Measurements from ENCODE around the gene BBS9.
"Not testable (repeated sequence)": the region's sequence is repeated elsewhere in the genome, so short reads cannot be mapped to it uniquely, and the experiment has no call there.

Gene BBS9

DNA sequence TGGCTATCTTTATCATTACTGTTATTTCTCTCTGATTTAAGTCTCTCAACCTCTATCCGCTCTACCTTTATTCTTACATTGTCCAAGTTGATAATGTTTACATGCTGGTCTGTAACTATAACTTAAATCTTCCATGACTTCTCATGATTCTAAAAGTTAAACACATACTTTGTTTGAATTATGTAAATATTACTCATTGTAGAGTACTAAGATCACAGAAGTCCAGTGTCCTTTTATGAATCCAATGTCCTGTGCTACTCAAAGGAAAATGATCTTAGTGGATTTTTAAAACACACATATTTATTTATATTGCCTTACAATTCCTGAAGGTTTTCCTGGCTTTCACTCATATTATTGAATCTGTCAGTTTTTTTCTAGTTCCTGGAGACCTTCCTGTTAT lies 70.9 kb downstream of the BBS9 start:
- DNase-seq: no peak

DNA sequence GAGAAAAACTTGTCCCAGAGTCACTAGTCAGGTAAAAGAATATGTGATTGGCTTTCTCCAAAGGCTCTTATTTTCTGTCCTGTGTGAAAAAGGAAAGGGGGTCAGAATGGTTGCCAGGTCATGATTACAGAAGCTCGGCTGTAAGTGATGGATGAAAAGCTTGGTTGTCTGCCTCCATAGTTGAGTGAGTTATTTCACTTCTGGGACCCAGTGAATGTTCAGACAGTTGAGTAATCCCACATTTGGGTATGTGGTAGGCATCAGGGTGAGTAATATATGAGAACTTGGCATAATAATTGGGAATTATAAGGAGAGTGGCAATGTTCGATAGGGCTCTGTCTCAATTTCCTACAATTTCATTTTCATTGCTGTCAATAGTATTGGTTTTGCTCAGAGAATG lies 72.5 kb downstream of the BBS9 start:
- DNase-seq: no peak

DNA sequence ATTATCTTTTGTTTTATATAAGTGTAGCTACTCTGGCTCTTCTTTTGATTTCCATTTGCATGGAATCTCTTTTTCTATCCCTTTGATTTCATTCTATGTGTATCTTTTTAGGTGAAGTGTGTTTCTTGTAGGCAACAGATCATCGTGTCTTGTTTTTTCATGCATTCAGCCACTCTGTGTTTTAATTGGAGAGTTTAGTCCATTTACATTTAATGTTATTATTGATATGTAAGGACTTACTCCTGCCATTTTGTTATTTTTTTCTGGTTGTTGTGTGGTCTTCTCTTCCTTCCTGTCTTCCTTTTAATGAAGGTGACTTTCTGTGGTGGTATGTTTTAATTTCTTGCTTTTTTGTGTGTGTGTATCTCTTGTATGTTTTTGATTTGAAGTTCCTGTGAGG lies 81.6 kb downstream of the BBS9 start:
- DNase-seq: no peak

DNA sequence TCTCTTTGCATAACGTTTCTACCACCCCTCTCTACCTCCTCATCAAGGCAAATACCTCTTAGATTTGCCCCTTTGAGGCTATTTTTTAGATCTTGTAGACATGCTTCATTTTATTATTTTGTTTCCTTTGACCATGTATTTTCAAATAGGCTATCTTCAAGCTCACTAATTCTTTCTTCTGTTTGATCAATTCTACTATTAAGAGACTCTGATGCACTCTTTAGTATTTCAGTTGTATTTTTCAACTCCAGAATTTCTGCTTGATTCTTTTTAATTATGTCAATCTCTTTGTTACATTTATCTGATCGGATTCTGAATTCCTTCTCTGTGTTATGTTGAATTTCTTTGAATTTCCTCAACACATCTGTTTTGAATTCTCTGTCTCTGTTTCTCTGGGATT lies 82.8 kb downstream of the BBS9 start:
- DNase-seq: no peak

DNA sequence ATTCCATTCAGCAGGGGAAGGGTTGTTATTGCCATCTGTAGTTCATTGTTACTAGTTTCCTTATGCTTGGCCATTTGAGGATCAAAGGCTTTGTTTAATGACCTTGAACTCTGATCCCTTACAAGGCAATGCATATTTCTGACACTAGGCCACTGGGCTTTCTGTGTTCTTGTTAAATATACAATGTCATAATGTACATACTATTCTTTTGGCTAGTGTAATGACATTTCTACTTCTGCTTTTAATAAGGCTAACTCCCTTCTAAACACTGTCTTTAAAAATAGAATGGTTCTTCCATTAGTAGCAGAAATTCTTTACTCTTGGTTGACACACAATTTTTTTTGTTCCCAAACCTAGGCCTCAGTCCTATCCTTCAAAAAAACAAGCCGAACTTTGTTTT lies 86.6 kb downstream of the BBS9 start:
- no peak for DNase-seq

DNA sequence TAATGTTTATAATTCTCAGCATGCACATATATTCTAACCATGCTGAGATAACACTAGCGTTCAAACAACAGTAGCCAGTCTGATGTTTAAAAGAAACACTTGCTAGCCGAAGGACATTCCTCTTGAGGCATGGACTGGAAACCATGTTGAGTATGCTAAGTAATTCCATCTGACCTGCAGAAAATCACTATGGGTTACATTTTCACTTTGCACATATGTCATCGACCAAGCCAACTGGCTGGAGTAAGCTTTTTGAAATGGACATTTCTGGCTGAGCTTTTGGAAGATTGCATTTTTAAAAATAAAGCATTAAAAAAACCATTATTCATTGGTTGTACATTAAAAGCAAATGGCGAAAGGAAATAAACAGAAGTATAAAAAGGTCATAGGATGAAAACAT lies 88.2 kb downstream of the BBS9 start:
- DNase-seq: no peak

DNA sequence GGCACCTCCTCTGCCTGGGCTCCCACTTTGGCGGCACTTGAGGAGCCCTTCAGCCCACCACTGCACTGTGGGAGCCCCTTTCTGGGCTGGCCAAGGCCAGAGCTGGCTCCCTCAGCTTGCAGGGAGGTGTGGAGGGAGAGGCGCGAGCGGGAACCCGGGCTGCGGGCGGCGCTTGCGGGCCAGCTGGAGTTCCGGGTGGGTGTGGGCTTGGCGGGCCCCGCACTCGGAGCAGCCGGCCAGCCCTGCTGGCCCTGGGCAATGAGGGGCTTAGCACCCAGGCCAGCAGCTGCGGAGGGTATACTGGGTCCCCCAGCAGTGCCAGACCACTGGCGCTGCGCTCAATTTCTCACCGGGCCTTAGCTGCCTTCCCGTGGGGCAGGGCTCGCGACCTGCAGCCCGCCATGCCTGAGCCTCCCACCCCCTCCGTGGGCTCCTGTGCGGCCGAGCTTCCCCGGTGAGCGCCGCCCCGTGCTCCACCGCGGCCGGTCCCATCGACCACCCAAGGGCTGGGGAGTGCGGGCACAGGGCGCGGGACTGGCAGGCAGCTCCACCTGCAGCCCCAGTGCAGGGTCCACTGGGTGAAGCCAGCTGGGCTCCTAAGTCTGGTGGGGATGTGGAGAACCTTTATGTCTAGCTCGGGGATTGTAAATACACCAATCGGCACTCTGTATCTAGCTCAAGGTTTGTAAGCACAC lies 89.6 kb downstream of the BBS9 start:
- not testable (repeated sequence) for DNase-seq

DNA sequence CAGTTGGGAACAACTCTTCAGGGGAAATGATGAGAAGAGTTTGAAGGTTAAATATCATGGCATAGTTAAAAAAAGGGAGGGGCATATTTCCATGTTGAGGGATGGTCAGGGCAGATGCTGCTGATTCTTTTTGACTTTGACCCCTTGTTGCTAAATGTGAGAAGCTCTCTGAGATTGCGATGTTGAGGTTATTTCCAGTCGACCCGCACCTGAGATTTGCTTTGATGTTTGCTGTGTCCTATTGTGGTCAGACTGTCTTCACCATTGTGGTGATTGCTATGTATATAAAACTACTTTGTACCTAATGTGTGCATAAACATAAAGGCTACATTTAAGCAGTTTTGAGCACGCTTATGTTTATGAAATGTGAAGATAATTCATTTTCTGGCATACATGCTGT lies 90.9 kb downstream of the BBS9 start:
- no peak for DNase-seq

DNA sequence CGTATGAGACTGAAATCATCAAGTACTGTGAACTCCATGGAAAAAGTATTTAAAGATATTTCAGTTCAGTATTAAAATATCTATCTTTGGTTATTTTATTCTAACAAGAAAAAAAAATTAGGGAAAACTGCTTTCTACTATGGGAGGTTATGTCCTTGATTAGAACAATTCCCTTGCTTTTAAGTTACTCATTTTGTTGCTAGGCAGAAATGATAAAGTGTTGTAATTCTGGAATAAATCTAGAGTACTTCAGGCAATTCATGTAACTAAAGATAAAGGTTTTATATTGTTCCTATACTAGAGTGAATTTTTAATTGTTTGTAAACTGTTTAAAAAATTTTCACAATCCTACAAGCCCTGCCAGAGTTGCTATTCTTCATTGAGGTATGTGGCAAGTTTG lies 92.0 kb downstream of the BBS9 start:
- no peak for DNase-seq

DNA sequence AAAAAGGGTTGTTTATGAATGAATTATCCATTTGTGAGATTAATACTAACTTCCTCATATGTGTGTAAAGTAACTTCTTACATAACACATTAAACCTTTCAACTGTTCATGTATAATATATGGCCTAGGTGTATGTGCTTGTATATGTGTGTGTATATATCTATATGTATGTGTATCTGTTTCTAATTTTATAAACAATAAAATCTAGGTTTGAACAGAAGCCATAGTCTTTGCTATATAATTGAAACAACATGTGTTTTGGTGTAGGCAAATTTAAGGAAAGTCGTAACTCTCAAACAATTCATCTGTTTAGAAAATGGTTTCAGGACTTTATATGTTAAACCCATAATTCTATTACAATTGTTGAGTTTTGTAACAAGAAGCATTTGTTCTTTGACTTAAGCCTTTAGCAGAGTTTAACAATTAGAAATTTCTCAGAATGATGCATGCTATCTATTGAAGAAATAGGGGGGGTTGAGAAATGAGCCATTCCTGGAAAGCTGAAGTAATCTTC lies 103.3 kb downstream of the BBS9 start:
- DNase-seq: no peak

DNA sequence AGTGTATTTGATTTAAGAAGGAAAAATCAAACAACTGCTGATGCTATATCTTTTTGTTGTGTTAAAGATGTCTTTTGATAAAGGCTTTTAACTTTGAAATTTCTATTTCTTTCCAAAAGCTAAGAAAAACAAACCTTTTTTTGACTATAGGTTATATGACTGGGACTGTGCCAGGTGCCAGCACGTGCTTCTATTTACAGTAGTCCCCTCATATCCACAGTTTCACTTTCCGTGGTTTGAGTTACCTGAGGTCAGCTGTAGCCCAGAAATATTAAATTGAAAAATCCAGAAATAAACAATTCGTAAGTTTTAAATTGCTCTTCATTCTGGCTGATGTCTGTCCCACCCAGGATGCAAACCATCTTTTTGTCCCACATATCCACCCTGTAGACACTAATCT lies 104.3 kb downstream of the BBS9 start:
- no peak for DNase-seq

DNA sequence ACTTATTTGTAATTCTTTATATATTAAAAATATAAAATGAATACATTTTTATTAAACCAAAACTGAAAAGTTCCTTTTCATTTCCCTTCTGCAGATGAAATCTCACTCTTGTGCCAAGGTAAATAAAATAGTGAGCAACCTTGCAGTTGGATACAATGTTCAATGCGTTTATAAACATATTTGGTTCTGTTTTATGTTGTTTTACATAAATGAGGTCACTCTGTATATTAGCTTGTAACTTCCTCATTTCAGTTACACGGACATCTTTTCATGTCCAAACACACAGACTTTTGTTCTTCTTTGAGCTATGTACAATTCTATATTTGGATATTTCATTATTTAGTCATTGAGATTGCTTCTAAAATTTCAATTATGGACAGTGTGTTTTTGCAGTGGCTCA lies 107.7 kb downstream of the BBS9 start:
- no peak for DNase-seq

DNA sequence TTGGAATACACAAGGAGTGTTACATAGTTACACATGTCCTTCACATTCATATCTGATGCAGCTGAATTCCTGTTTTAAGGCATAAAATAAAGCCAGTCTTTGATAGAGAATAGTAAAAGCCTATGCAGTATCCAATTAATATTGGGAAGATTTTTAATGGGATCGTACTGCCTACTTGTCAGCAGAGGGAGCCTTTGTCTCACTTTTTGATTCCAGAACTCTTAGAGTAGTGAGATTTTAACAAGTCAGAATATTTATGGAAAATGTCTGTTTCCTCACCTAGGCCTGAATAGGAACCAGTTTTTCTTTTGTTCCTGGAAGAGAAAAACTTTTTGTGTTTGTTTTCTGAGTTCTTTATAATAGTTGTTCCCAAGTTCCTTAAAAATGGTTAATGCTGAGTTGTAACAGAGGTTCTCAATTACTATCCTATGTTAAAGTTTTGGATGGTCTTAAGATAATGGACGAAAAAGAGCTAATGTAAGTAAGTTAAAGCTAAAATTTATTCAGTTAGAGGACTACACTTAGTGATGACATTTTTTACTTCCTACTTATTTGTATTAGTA lies 114.0 kb downstream of the BBS9 start:
- DNase-seq: peak; percentile 82

DNA sequence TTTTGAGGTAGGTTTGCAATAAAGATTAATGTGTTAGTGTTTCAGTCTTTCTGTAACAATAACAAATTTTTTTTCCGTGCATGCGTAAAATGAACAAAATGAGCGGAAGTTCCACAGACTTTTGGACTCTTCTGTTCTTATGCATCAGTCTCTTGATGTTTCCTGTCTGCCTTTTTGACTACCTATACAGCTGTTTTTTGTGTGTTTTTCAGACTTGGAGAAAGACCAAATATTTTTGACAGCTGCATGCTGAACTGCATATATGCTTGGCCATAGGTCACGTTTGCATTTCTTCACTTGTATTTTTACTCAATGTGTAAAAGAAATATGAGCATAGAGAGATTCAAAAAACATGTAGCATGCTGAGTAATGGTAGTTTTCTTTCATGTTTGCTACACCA lies 119.3 kb downstream of the BBS9 start:
- DNase-seq: no peak

DNA sequence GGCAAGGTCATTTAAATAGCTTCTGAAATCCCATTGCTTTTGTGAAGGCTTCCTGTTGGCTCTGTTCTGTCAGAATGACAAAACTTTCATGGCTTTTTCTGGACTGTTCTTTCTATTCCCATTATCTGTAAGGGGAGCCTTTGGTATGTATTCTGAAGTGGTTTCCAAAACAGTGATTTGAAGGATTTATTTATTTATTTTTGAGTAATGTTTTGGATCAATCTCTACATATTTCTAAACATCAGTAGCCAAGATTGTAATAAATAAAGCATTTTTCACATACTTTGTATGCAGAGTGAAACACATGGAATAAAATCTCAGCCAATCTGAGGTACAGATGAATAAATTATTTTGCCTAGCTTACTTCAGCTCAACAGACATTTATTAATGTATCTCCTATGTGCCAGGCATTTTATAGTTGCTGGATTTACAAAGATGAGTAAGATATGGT lies 121.1 kb downstream of the BBS9 start:
- DNase-seq: no peak

DNA sequence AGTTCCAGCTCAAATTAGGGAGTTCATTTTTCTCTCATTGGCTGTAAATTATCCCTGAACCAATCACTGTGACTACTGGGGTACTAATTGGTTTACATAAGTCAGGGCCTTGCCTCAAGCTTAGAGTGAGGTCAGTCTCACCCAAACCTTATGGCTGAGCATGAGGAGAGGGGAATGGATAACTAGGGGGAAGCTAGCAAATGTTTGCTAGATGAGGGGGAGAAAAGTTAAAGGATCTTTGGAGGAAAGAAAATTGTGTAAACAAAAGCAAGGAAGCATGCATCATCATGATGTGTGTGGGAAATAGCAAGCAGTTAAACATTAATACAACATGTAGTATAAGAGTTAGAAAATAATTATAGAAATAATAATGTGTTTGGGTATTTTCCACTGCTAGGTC lies 121.9 kb downstream of the BBS9 start:
- DNase-seq: no peak

DNA sequence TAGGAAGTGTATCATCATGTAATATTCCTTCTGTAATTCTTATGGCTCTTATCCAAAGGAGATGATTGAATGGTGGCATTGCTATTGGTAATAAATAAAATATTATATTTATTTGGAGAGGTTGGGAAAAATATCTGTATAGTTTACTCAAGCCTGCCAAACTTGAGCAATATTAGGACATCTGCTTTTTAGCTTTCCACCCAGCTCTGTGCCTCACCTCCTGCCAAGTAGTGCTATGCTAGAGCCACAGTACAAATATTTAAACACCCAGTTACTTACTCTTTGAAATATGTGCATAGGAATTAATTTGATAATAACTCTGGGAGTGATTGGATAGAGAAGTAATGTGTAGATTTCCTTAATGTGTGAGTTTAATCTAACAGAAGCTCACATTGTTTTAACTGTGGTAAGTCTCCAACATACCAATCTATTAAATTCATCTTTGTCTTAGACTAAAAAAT lies 129.2 kb downstream of the BBS9 start:
- no peak for DNase-seq

DNA sequence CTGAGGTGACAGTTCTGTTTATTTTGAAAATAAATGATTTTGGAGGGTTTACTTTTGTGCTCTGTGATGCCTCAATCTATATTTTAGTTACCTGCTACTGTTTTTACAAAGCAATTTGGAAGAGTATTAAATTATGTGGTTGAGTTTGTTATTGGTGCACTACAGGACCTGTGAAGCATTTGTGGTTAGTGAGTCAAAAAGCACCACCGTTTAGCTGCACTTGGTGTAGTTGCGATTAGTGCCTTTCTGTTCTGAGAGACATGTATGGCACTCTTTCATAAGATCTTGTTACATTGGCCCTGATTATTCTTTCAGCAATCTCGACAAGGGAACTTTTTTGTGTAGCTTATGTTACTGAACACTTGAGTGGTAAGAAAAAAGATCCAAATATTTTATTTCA lies 132.2 kb downstream of the BBS9 start:
- no peak for DNase-seq

DNA sequence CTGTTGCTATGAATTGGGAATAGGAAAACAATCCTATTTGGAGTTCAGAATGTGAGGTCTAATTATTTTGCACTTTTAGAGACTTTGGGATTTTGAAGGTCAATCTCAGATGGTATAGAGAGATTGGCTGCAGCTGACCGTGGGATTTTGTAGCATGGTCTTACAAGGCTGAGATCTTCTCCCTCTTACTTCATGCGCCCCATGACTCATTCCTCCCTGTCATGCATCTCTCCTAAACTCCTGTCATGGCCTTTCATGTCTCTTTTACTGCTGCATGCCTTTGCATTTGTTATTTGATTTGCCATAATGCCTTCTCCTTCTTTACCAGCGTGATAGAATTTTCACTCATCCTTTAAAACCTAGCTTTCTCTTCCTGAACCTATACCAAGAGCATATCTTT lies 133.1 kb downstream of the BBS9 start:
- DNase-seq: no peak

DNA sequence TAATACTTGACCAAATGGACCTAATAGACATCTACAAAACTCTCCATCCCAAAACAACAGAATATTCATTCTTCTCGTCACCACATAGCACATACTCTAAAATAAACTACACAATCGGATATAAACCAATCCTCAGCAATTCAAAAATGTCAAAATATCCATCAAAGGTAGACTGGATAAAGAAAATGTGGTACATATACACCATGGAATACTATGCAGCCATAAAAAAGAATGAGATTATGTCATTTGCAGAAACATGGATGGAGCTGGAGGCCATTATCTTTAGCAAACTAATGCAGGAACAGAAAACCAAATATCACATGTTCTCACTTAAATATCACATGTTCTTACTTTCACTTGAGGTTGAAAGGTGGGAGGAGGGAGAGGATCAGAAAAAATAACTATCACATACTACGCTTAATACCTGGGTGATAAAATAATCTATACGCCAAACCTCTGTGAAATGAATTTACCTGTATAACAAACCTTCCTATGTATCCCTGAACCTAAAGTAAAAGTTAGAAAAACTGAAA lies 142.5 kb downstream of the BBS9 start:
- DNase-seq: not testable (repeated sequence)

DNA sequence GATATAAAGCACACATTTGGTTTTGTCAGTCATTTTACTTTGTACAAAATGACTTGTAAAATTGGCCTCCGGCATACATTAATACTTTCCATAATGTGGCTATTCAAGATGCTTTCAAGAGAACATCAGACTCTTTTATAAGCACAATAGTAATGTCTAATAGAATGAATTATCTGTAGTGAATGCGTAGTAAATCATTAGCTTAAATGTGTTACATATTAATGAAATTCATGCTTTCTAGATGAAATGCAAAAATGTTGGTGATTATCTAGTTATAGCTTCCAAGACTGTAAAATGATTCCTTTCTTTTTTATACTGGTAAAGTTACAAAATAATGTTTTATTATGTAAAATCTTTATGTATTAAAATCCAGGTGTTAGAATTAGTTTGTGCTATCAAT lies 144.0 kb downstream of the BBS9 start:
- DNase-seq: no peak

DNA sequence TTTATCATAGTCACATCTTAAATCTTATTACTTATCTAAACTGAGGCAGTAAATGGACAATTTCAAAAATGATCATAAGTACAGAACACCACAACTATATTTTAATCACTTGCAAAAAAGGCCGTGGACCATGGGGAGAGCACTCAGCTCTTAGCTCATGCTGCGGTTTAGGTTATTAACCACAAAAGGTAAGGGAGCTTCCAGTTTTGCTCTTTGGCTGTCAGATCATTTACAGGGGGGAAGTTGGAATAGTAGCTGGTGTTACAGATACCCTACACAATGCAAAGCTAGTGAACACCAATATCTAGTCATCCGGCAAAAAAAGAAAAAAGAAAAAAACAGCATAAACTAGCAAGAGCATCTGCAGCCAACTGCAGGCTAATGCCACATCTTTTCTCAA lies 147.0 kb downstream of the BBS9 start:
- no peak for DNase-seq

DNA sequence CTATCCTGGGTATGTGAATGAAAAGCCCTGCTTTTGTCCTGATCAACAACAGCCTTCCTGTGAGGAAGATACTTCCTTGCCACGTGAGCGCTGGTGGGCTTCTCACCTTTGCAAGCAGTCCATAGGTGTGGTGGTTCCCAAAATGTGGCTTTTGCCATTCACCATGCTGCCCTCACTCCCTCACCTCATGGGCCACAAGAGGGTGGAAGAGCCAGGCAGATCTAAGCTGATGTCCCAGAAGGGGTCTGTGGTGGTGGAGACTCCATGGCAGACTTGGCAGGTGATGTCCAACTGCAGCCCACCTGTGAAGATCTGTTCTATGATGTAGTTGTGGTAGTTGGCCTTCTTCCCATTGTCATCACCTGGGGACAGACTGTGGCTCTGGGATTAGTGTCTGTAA lies 147.4 kb downstream of the BBS9 start:
- DNase-seq: no peak

DNA sequence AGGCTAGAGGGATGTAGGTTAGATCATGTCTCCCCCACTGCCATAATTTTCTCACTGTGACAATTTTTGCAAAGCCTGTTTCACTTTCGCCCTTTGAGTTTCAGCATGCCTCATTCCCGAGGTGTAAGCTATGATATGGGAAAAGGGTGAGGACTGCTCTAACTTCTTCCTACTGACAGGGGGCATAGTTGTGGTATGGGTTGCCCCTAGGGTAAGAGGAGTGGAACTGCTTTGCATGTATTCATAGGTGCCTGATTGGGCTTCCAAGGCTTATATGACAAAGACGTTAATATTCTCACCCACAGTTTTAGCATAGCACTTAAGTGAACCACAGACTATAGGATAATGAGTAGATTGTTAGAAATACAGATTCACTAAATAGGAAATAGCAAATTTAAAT lies 148.7 kb downstream of the BBS9 start:
- no peak for DNase-seq

DNA sequence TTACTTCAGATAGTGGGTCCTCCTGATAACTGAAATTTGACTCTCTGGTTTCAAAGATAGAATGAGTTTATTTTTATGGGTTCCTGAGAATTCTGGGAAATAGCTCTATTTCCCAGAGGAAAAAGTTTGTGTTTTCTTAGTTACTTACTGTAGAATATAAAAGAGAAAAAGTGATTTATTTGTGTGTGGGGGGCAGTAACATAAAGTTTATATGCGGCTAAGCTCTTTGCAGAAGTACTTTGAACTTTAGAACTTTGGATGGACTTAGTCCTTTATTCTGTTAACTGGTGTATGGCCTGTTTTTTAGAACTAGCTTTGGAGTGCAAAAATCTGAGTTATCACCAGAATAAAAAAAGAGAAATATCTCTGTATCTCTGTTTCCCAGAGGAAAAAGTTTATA lies 157.1 kb downstream of the BBS9 start:
- no peak for DNase-seq

Data from NCI-H1694 treated with DMSO at 0.1 percent for 48 hours (cell line).